Measurements from ENCODE around the gene PMAIP1. TPM values are rescaled to one million over a fixed set of nuclear protein-coding genes. Genes with fewer than 3 reads are reported as not detected.

The PMAIP1 gene
- total and polyA plus RNA-seq, 9 of the 15 experiments (the other 6 are each of a cell fraction or from before 2014, with no cell fraction given), result 8.0 to 22.9 (median 14.9) TPM

- TF ChIP-seq EP400 (IDR thresholded peaks at IDR 0.05) (peak; percentile 43; the same call in 1 of the 2 replicates), TFAP4 (CRISPR knock-in tag; IDR thresholded peaks at IDR 0.05; ENCODE audit: borderline replicate concordance) (peak; percentile 91), ZC3H8 (IDR thresholded peaks at IDR 0.05) (no peak), EP300 (IDR thresholded peaks at IDR 0.05; ENCODE audit: low read length) (peak; percentile 74; the same call in 1 of the 2 replicates), ZNF41 (CRISPR knock-in tag; conservative IDR thresholded peaks at IDR 0.05) (no peak), NRF1 (conservative IDR thresholded peaks at IDR 0.05 in 1 of 2, IDR thresholded peaks at IDR 0.05 in 1 of 2) (no peak), HCFC1 (IDR thresholded peaks at IDR 0.05; ENCODE audit: low read depth, low read length) (no peak), ZBTB2 (IDR thresholded peaks at IDR 0.05) (peak; percentile 57; the same call in 1 of the 2 replicates), ARID3A (IDR thresholded peaks at IDR 0.05; ENCODE audit: borderline replicate concordance, low read depth, low read length) (0 out of 2 replicates have a peak, but pooled peaks have one; percentile 27), NUFIP1 (IDR thresholded peaks at IDR 0.05; ENCODE audit: partially characterized antibody) (no peak), BMI1 (IDR thresholded peaks at IDR 0.05; ENCODE audit: low read length) (no peak), NFYB (IDR thresholded peaks at IDR 0.05; ENCODE audit: extremely low read depth, insufficient read length) (no peak), DMBX1 (CRISPR knock-in tag; IDR thresholded peaks at IDR 0.05; ENCODE audit: borderline replicate concordance) (0 out of 2 replicates have a peak, but pooled peaks have one; percentile 75), KDM4B (IDR thresholded peaks at IDR 0.05; ENCODE audit: borderline replicate concordance in 2 of 2, low read depth in 1 of 2) (no peak), SRSF9 (IDR thresholded peaks at IDR 0.05; ENCODE audit: borderline replicate concordance, low read depth, low read length) (no peak), MYC (IDR thresholded peaks at IDR 0.05; ENCODE audit: low read depth, low read length) (peak; percentile 18; the same call in 1 of the 2 replicates), MYC (CRISPR knock-in tag; IDR thresholded peaks at IDR 0.05; ENCODE audit: borderline replicate concordance, low read depth) (no peak), CREB1 (IDR thresholded peaks at IDR 0.05) (peak; percentile 19; the same call in 1 of the 2 replicates), CREB1 (CRISPR knock-in tag; IDR thresholded peaks at IDR 0.05) (no peak), TAL1 (IDR thresholded peaks at IDR 0.05) (peak; percentile 70; the same call in 1 of the 2 replicates), THRB (CRISPR knock-in tag; conservative IDR thresholded peaks at IDR 0.05) (no peak), ZNF3 (CRISPR knock-in tag; IDR thresholded peaks at IDR 0.05) (no peak), HDGF (IDR thresholded peaks at IDR 0.05) (no peak), ZNF347 (CRISPR knock-in tag; IDR thresholded peaks at IDR 0.05; ENCODE audit: low read depth) (no peak), PKNOX1 (IDR thresholded peaks at IDR 0.05) (peak; percentile 75)
Measured at GRCh38 chr18:59918320-59918755, 18.5 kb downstream of the PMAIP1 start (continued).
